GM21360 (cell line): ENCODE results near the gene IRF4.

Experiments used
- ATAC-seq: cut with Tn5 transposase; IDR thresholded peaks from one replicate; pipeline ENCODE4 v1.9.1; 2021; ENCODE audit warnings: mild to moderate bottlenecking, moderate library complexity; ENCODE audit not compliant: unreplicated experiment

The IRF4 gene

GRCh38 chr6:391559-392440, at the start of gene IRF4:
Gene IRF4, plus strand, starts transcription at chr6:391752. Its CDS starts 1,401 bp downstream, at chr6:393153.
- ATAC-seq, result peak; percentile 41

GRCh38 chr6:341914-342831, 49.4 kb upstream of the IRF4 start:
- peak; percentile 40 for ATAC-seq

DNA sequence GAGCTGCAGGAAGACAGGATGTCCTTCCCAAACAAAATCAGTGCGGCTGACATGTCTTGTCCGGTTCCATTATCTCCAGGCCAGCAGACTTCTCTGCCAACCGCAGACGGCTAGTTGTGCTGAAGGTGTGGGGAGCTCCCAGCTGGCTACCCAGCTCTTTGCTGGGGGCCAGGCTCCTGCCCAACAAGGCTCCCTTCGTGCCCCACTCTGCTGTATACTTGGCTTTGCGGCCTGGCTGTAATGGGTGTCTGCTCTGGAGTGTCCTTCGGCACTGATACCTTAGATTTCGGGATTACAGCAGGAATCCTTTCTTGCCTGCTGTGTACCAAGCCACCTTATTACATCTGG, 48.7 kb upstream of the IRF4 start:
- no peak for ATAC-seq

- ATAC-seq, result no peak
These were observed 48.2 kb upstream of the IRF4 start for GRCh38 chr6:343226-343935.

GRCh38 chr6:343960-344815, 47.4 kb upstream of the IRF4 start:
- ATAC-seq, result no peak

- no peak for ATAC-seq
These were observed 46.7 kb upstream of the IRF4 start for GRCh38 chr6:344816-345340.

- ATAC-seq, result no peak
These were observed 45.7 kb upstream of the IRF4 start for GRCh38 chr6:345747-346385.

GRCh38 chr6:346386-347030, 45.0 kb upstream of the IRF4 start:
- ATAC-seq, result no peak

- ATAC-seq, result peak; percentile 65
These were observed 44.3 kb upstream of the IRF4 start for GRCh38 chr6:347232-347631.

GRCh38 chr6:347951-348859, 43.3 kb upstream of the IRF4 start:
- ATAC-seq, result no peak

GRCh38 chr6:348860-349396, 42.6 kb upstream of the IRF4 start:
- no peak for ATAC-seq

GRCh38 chr6:349491-349921, 42.0 kb upstream of the IRF4 start:
- no peak for ATAC-seq

GRCh38 chr6:350371-350770, 41.2 kb upstream of the IRF4 start:
- ATAC-seq, result no peak

GRCh38 chr6:351011-351866, 40.3 kb upstream of the IRF4 start:
- no peak for ATAC-seq

DNA sequence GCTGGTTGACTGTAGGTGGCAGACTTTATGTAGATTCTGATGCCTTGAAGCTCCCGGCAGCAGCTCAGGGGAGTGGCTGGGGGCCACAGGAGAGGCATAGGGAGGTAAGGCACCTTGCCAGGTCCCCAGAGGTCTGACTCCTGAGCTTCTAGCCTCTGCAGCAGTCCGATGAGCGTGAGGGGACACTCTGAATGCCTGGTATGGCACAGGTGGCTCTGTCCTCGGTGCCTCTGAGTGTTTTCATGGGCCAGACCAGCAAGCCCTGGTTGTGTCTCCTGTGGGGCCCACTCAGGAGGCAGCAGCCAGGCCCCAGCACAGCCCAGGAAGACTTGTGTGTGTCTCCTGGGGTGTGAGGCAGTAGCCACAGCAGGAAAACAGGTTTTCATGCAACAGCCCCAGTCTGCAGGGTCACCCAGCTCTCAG, 39.7 kb upstream of the IRF4 start:
- ATAC-seq, result no peak

DNA sequence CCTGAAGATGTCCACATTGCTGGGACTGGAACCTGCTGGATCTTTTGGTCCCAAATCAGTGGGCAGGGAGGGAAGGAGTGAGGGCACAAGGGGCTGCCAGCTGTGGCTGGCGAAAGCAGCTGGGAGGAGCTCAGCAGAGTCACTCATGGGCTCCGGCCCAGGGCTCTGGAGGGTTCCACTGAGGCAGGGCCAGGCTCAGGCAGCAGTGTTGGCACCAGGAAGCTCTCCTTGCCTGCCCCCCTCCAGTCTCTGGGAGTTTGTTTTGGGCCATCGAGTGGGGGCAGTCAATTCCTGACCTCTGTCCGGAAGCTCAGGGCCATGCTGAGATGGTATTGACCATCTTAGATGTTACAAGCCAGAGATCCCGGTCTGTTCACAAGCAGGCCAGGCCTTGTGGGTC, 39.1 kb upstream of the IRF4 start:
- no peak for ATAC-seq
